ENCODE results near the gene FAM83C. TPM values are rescaled to one million over a fixed set of nuclear protein-coding genes. Genes with fewer than 3 reads are reported as not detected.

The FAM83C gene
- total RNA-seq, 1 experiment from 2014 or later: not detected

DNA sequence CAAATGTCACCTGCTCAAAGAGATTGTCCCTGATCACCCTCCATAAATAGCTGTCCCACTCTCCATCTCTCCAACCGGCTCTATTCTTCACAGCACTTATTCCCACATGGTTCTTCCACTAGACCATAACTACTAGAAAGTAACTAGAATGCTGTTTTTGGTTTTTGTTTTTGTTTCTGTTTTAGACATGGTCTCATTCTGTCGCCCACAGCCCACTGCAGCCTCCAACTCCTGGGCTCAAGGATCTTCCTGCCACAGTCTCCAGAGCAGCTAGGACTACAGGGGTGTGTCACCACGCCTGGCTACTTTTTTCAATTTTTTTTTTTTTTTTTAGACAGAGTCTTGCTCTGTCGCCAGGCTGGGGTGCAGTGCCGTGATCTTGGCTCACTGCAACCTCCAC is 53.5 kb downstream of the FAM83C start:
- no TSS peak for BruUV-seq (replicated peaks)
- Histone ChIP-seq H3K4me2 (ENCODE audit: low read length) (no peak overlapping the region), H2AFZ (ENCODE audit: low read length) (no peak overlapping the region), H3K36me3 (ENCODE audit: low read depth, low read length) (no peaks in the 10 kb centered on the region), H3K9me2 (replicated peaks; ENCODE audit: low read length) (no peaks in the 10 kb centered on the region), H3K4me3 (ENCODE audit: low read length) (no peak overlapping the region), H3K9ac (ENCODE audit: low read length) (no peak overlapping the region), H3F3A (ENCODE audit: low read length, unreplicated experiment) (no peaks in the 10 kb centered on the region), H3K27me3 (ENCODE audit: low read length) (no peaks in the 10 kb centered on the region), H3K4me1 (ENCODE audit: insufficient read depth, low read length) (no peaks in the 10 kb centered on the region), H3K79me2 (ENCODE audit: low read length) (no peaks in the 10 kb centered on the region), H3K27ac (ENCODE audit: low read length) (no peak overlapping the region), H4K20me1 (ENCODE audit: low read length) (no peaks in the 10 kb centered on the region), H3K9me3 (ENCODE audit: low read length) (no peaks in the 10 kb centered on the region)
- TF ChIP-seq EZH2 (IDR thresholded peaks at IDR 0.05; ENCODE audit: low read length, unreplicated experiment) (no peak), EZH2phosphoT487 (IDR thresholded peaks at IDR 0.05; ENCODE audit: borderline replicate concordance, low read length) (no peak), CTCF (conservative IDR thresholded peaks at IDR 0.05; ENCODE audit: low read depth, low read length) (no peak)
- ChIA-PET POLR2A (ENCODE audit: unreplicated experiment) (no interaction called here), CTCF (no interaction called here)
- DNase-seq (no peak), ATAC-seq (no peak)
- intact Hi-C loops (cut with micrococcal nuclease): no loop called here

GRCh38 chr20:35238170-35238569 is 54.1 kb downstream of the FAM83C start:
- TF ChIP-seq EZH2 (IDR thresholded peaks at IDR 0.05; ENCODE audit: low read length, unreplicated experiment) (no peak), EZH2phosphoT487 (IDR thresholded peaks at IDR 0.05; ENCODE audit: borderline replicate concordance, low read length) (no peak), CTCF (conservative IDR thresholded peaks at IDR 0.05; ENCODE audit: low read depth, low read length) (no peak)
- Histone ChIP-seq H3K27me3 (ENCODE audit: low read length) (no peaks in the 10 kb centered on the region), H3K36me3 (ENCODE audit: low read depth, low read length) (no peaks in the 10 kb centered on the region), H3K4me1 (ENCODE audit: insufficient read depth, low read length) (no peaks in the 10 kb centered on the region), H4K20me1 (ENCODE audit: low read length) (no peaks in the 10 kb centered on the region), H3K9me3 (ENCODE audit: low read length) (no peaks in the 10 kb centered on the region), H2AFZ (ENCODE audit: low read length) (no peak overlapping the region), H3K4me3 (ENCODE audit: low read length) (no peak overlapping the region), H3K79me2 (ENCODE audit: low read length) (no peaks in the 10 kb centered on the region), H3K9ac (ENCODE audit: low read length) (no peak overlapping the region), H3K4me2 (ENCODE audit: low read length) (no peak overlapping the region), H3F3A (ENCODE audit: low read length, unreplicated experiment) (no peaks in the 10 kb centered on the region), H3K9me2 (replicated peaks; ENCODE audit: low read length) (no peaks in the 10 kb centered on the region), H3K27ac (ENCODE audit: low read length) (no peak overlapping the region)
- DNase-seq: no peak
- ChIA-PET POLR2A (ENCODE audit: unreplicated experiment) (no interaction called here), CTCF (no interaction called here)
- ATAC-seq: no peak
- BruUV-seq (replicated peaks): no TSS peak
- intact Hi-C loops (cut with micrococcal nuclease): no loop called here

- DNase-seq: no peak
- CTCF ChIA-PET: interaction anchor here (0.6 kb wide), 1 partner anchor 141 kb away, joined by 4 read pairs; no protein-coding TSS in a partner anchor
- TF ChIP-seq EZH2 (IDR thresholded peaks at IDR 0.05; ENCODE audit: low read length, unreplicated experiment) (no peak), EZH2phosphoT487 (IDR thresholded peaks at IDR 0.05; ENCODE audit: borderline replicate concordance, low read length) (no peak), CTCF (conservative IDR thresholded peaks at IDR 0.05; ENCODE audit: low read depth, low read length) (no peak)
Measured at GRCh38 chr20:35237486-35237885, 54.7 kb downstream of the FAM83C start.

More at GRCh38 chr20:35237486-35237885, 54.7 kb downstream of the FAM83C start:
- H3K9me3 ChIP-seq (ENCODE audit: low read length): no peaks in the 10 kb centered on the region
- H3K4me3 ChIP-seq (ENCODE audit: low read length): no peak overlapping the region
- no peaks in the 10 kb centered on the region for H3K36me3 ChIP-seq (ENCODE audit: low read depth, low read length)
- no peaks in the 10 kb centered on the region for H3K79me2 ChIP-seq (ENCODE audit: low read length)
- no peaks in the 10 kb centered on the region for H4K20me1 ChIP-seq (ENCODE audit: low read length)
- H3K27me3 ChIP-seq (ENCODE audit: low read length): no peaks in the 10 kb centered on the region
- no peak overlapping the region for H3K4me2 ChIP-seq (ENCODE audit: low read length)
- H3K27ac ChIP-seq (ENCODE audit: low read length): no peak overlapping the region
- intact Hi-C loops (cut with micrococcal nuclease): no loop called here
- POLR2A ChIA-PET (ENCODE audit: unreplicated experiment): no interaction called here
- no peak for ATAC-seq
- BruUV-seq (replicated peaks): no TSS peak
- no peak overlapping the region for H3K9ac ChIP-seq (ENCODE audit: low read length)
- H3K4me1 ChIP-seq (ENCODE audit: insufficient read depth, low read length): no peaks in the 10 kb centered on the region
- no peak overlapping the region for H2AFZ ChIP-seq (ENCODE audit: low read length)
- no peaks in the 10 kb centered on the region for H3K9me2 ChIP-seq (replicated peaks; ENCODE audit: low read length)
- no peaks in the 10 kb centered on the region for H3F3A ChIP-seq (ENCODE audit: low read length, unreplicated experiment)
